Measurements from ENCODE around the gene MDM1.

DNA sequence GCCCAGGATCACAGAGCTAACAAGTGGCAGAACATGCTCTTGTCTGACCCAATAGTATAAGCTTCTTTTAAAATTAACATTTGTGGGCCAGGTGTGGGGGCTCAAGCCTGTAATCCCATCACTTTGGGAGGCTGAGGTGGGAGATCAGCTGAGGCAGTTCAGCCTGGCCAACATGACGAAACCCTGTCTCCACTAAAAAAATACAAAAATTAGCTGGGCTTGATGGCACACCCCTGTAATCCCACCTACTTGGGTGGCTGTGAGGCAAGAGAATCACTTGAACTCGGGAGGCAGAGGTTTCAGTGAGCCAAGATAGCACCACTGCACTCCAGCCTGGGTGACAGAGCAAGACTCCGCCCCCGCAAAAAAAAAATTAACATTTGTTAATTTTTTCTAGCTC is 45.8 kb downstream of the MDM1 start:
- TF ChIP-seq, protein P1, sequence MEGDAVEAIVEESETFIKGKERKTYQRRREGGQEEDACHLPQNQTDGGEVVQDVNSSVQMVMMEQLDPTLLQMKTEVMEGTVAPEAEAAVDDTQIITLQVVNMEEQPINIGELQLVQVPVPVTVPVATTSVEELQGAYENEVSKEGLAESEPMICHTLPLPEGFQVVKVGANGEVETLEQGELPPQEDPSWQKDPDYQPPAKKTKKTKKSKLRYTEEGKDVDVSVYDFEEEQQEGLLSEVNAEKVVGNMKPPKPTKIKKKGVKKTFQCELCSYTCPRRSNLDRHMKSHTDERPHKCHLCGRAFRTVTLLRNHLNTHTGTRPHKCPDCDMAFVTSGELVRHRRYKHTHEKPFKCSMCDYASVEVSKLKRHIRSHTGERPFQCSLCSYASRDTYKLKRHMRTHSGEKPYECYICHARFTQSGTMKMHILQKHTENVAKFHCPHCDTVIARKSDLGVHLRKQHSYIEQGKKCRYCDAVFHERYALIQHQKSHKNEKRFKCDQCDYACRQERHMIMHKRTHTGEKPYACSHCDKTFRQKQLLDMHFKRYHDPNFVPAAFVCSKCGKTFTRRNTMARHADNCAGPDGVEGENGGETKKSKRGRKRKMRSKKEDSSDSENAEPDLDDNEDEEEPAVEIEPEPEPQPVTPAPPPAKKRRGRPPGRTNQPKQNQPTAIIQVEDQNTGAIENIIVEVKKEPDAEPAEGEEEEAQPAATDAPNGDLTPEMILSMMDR (IDR thresholded peaks at IDR 0.05): no peak
- no peak for TF ChIP-seq POLR2A (IDR thresholded peaks at IDR 0.05)
